CD4-positive, alpha-beta T cell treated with Interferon gamma for 1 hour (primary cell): ENCODE measurements around the gene KLK15.

Experiments used
- DNase-seq: peaks from one replicate; pipeline ENCODE4 v3.0.0-alpha.2; 2020

KLK15 gene, protein sequence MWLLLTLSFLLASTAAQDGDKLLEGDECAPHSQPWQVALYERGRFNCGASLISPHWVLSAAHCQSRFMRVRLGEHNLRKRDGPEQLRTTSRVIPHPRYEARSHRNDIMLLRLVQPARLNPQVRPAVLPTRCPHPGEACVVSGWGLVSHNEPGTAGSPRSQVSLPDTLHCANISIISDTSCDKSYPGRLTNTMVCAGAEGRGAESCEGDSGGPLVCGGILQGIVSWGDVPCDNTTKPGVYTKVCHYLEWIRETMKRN

DNA sequence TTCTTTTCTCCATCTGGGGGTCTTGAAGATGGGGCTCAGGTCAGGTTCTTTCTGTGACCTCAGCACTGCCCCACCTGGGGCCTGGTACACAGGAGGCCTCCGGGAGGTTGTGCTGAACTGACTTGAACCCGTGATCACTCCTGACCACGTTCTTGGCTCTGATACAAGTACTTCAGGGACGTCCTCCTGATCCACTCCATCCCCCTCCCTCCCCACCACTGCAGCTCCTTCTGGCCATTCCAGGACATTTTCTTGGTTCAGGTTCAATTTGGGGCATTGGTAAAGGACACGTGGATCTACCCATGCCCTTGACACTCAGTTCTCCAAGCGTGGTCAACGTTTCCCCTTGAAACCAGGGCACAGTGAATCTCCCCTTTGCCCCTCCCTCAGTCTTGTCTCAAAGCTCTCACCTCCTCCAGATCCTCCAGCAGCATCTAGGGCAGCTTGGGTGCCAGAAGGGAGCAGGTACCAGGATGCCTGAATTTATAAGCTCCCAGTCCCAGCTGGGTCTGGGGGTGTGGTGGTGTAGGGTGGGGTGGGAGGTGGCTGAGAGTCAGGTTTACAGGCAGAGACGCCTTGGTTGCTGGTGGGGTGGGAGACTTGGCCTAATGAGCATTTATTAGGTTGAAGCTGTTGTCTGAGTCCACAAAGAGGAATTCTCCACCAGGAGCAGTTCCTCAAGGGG is at the start of gene KLK15:
Gene KLK15 (minus strand): TSS at position 458 of the 685 bp plus-strand sequence. CDS start 2,082 bp downstream, outside the sequence.
- DNase-seq = no peak

DNA sequence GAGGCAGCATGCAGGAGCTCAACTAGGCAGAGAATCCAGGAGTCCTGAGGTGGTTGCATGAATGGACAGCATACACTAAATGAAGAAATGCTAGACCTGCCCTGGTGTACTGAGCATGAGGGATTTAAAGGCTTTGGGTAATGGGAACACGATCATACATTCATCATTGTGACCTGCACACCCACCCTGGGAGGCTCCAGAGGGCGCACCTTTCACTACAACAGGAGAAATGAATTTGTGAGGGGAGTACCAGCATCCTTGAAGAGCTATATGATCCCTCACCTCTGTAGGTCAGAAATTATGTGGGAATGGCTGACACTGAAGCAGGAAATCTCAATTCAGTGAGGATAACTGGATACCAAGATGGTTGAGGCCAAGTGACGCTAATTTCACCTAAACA is 48.8 kb upstream of the KLK15 start:
- DNase-seq = no peak

DNA sequence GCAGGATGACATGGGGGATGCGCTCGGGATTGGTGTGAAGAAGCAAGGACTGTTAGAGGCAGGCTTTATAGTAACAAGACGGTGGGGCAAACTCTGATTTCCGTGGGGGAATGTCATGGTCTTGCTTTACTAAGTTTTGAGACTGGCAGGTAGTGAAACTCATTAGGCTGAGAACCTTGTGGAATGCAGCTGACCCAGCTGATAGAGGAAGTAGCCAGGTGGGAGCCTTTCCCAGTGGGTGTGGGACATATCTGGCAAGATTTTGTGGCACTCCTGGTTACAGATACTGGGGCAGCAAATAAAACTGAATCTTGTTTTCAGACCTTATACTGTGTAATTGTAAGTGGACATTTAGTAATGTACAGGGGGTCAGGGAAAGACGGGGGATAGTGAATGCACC is 46.9 kb upstream of the KLK15 start:
- DNase-seq = no peak

DNA sequence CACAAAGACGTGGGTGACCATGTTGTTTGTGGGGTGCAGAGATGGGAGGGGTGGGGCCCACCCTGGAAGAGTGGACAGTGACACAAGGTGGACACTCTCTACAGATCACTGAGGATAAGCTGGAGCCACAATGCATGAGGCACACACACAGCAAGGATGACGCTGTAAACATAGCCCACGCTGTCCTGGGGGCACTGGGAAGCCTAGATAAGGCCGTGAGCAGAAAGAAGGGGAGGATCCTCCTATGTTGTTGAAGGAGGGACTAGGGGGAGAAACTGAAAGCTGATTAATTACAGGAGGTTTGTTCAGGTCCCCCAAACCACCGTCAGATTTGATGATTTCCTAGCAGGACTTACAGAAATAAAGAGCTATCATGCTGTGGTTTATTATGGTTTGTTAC is 45.5 kb upstream of the KLK15 start:
- DNase-seq = no peak

DNA sequence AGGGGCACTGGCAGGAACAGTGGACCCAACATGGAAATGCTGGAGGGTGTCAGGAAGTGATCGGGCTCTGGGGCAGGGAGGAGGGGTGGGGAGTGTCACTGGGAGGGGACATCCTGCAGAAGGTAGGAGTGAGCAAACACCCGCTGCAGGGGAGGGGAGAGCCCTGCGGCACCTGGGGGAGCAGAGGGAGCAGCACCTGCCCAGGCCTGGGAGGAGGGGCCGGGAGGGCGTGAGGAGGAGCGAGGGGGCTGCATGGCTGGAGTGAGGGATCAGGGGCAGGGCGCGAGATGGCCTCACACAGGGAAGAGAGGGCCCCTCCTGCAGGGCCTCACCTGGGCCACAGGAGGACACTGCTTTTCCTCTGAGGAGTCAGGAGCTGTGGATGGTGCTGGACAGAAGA is 44.0 kb upstream of the KLK15 start:
- no peak for DNase-seq

DNA sequence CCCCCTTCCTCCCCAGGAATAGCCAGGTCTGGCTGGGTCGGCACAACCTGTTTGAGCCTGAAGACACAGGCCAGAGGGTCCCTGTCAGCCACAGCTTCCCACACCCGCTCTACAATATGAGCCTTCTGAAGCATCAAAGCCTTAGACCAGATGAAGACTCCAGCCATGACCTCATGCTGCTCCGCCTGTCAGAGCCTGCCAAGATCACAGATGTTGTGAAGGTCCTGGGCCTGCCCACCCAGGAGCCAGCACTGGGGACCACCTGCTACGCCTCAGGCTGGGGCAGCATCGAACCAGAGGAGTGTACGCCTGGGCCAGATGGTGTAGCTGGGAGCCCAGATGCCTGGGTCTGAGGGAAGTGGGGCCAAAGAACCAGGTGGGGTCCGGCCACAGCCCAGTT is 43.1 kb upstream of the KLK15 start:
- no peak for DNase-seq

DNA sequence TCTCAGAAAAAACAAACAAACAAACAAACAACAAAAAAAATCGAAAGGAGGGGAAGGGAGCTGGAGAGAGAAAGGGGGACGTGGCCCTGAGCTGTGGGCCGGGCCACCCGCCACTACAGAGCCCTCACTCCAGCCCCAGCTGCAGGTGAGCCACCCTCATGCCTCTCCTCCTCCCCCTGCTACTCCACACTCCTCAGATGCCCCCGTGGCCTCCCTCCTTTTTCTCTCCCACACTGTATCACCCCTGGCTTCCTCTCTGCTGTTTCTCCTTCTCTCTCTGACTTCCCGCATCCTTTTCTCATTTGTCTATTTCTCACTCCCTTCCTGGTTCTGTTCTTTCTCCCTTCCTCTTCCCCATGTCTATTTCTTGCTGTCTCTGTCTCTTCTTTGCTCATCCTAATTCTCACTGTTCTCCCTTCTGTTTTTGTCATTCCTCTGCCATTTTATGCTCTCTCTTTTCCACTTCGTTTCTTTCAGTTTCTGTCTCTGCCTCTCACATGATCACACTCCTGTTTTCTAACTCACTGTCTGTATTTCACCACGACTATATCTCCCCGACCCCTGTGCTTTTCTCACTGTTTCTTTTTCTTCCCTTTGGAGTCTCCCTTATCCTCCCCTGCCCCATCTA is 42.5 kb upstream of the KLK15 start:
- DNase-seq = no peak

DNA sequence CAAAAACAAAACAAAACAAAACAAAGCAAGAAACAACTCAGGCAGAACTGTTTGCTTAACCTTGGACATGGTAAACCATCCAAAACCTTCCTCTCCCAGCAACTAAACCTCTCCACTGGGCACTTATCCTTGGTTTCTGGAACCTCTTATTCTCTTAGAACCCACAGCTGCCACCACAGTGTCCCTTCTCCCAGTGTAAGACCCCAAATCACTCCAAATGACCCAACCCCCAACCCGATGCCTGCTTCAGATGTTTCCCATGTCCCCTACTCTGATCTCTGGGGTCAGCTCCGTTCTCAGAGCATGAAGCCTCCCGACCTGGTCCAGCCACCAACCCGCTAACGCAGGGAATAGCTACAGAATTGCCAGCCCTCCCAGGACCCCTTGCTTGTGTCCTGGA is 40.8 kb upstream of the KLK15 start:
- DNase-seq = no peak

DNA sequence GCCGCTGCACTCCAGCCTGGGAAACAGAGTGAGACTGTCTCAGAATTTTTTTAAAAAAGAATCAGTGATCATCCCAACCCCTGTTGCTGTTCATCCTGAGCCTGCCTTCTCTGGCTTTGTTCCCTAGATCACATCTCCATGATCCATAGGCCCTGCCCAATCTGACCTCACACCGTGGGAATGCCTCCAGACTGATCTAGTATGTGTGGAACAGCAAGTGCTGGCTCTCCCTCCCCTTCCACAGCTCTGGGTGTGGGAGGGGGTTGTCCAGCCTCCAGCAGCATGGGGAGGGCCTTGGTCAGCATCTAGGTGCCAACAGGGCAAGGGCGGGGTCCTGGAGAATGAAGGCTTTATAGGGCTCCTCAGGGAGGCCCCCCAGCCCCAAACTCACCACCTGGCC is 39.7 kb upstream of the KLK15 start, which contains the start of gene KLK2:
Gene KLK2 (plus strand): TSS at position 384 of the 400 bp plus-strand sequence. CDS start 35 bp downstream, outside the sequence.
- no peak for DNase-seq

DNA sequence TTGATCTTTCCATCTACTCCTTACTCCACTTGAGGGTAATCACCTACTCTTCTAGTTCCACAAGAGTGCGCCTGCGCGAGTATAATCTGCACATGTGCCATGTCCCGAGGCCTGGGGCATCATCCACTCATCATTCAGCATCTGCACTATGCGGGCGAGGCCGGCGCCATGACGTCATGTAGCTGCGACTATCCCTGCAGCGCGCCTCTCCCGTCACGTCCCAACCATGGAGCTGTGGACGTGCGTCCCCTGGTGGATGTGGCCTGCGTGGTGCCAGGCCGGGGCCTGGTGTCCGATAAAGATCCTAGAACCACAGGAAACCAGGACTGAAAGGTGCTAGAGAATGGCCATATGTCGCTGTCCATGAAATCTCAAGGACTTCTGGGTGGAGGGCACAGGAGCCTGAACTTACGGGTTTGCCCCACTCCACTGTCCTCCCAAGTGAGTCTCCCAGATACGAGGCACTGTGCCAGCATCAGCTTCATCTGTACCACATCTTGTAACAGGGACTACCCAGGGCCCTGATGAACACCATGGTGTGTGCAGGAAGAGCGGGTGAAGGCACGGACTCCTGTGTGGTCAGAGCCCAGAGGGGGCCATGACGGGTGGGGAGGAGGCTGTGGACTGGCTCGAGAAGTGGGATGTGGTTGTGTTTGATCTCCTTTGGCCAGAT is 37.2 kb upstream of the KLK15 start:
- no peak for DNase-seq

DNA sequence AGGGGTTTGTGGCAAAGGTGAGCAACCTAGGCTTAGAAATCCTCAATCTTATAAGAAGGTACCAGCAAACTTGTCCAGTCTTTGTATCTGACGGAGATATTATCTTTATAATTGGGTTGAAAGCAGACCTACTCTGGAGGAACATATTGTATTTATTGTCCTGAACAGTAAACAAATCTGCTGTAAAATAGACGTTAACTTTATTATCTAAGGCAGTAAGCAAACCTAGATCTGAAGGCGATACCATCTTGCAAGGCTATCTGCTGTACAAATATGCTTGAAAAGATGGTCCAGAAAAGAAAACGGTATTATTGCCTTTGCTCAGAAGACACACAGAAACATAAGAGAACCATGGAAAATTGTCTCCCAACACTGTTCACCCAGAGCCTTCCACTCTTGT is 36.1 kb upstream of the KLK15 start:
- no peak for DNase-seq

DNA sequence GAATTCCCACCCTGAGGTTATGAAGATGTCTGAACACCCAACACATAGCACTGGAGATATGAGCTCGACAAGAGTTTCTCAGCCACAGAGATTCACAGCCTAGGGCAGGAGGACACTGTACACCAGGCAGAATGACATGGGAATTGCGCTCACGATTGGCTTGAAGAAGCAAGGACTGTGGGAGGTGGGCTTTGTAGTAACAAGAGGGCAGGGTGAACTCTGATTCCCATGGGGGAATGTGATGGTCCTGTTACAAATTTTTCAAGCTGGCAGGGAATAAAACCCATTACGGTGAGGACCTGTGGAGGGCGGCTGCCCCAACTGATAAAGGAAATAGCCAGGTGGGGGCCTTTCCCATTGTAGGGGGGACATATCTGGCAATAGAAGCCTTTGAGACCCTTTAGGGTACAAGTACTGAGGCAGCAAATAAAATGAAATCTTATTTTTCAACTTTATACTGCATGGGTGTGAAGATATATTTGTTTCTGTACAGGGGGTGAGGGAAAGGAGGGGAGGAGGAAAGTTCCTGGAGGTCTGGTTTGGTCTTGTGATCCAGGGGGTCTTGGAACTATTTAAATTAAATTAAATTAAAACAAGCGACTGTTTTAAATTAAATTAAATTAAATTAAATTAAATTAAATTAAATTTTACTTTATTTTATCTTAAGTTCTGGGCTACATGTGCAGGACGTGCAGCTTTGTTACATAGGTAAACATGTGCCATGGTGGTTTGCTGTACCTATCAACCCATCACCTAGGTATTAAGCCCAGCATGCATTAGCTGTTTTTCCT is 28.3 kb upstream of the KLK15 start:
- no peak for DNase-seq

DNA sequence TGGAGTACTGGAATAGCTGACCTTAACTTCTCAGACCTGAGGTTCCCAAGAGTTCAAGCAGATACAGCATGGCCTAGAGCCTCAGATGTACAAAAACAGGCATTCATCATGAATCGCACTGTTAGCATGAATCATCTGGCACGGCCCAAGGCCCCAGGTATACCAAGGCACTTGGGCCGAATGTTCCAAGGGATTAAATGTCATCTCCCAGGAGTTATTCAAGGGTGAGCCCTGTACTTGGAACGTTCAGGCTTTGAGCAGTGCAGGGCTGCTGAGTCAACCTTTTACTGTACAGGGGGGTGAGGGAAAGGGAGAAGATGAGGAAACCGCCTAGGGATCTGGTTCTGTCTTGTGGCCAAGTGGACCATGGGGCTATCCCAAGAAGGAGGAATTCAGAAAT is 27.6 kb upstream of the KLK15 start:
- DNase-seq = no peak

DNA sequence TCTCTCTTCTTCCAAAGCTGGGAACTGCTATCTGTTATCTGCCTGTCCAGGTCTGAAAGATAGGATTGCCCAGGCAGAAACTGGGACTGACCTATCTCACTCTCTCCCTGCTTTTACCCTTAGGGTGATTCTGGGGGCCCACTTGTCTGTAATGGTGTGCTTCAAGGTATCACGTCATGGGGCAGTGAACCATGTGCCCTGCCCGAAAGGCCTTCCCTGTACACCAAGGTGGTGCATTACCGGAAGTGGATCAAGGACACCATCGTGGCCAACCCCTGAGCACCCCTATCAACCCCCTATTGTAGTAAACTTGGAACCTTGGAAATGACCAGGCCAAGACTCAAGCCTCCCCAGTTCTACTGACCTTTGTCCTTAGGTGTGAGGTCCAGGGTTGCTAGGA is 26.5 kb upstream of the KLK15 start:
- DNase-seq = no peak

DNA sequence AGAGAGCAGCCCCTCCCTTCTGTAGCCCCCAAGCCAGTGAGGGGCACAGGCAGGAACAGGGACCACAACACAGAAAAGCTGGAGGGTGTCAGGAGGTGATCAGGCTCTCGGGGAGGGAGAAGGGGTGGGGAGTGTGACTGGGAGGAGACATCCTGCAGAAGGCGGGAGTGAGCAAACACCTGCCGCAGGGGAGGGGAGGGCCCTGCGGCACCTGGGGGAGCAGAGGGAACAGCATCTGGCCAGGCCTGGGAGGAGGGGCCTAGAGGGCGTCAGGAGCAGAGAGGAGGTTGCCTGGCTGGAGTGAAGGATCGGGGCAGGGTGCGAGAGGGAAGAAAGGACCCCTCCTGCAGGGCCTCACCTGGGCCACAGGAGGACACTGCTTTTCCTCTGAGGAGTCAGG is 25.5 kb upstream of the KLK15 start:
- no peak for DNase-seq

DNA sequence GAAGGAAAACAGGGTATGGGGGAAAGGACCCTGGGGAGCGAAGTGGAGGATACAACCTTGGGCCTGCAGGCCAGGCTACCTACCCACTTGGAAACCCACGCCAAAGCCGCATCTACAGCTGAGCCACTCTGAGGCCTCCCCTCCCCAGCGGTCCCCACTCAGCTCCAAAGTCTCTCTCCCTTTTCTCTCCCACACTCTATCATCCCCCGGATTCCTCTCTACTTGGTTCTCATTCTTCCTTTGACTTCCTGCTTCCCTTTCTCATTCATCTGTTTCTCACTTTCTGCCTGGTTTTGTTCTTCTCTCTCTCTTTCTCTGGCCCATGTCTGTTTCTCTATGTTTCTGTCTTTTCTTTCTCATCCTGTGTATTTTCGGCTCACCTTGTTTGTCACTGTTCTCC is 24.0 kb upstream of the KLK15 start:
- DNase-seq = no peak

DNA sequence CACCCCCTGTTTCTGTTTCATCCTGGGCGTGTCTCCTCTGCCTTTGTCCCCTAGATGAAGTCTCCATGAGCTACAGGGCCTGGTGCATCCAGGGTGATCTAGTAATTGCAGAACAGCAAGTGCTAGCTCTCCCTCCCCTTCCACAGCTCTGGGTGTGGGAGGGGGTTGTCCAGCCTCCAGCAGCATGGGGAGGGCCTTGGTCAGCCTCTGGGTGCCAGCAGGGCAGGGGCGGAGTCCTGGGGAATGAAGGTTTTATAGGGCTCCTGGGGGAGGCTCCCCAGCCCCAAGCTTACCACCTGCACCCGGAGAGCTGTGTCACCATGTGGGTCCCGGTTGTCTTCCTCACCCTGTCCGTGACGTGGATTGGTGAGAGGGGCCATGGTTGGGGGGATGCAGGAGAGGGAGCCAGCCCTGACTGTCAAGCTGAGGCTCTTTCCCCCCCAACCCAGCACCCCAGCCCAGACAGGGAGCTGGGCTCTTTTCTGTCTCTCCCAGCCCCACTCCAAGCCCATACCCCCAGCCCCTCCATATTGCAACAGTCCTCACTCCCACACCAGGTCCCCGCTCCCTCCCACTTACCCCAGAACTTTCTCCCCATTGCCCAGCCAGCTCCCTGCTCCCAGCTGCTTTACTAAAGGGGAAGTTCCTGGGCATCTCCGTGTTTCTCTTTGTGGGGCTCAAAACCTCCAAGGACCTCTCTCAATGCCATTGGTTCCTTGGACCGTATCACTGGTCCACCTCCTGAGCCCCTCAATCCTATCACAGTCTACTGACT is 21.4 kb upstream of the KLK15 start, which contains the start of gene KLK3:
Gene KLK3 (plus strand): TSS at position 280 of the 775 bp plus-strand sequence. CDS start 41 bp downstream, at position 321.
- DNase-seq = no peak

DNA sequence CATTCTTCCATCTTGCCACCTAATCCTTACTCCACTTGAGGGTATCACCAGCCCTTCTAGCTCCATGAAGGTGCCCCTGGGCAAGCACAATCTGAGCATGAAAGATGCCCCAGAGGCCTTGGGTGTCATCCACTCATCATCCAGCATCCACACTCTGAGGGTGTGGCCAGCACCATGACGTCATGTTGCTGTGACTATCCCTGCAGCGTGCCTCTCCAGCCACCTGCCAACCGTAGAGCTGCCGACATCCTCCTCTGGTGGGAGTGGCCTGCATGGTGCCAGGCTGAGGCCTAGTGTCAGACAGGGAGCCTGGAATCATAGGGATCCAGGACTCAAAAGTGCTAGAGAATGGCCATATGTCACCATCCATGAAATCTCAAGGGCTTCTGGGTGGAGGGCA is 18.2 kb upstream of the KLK15 start:
- no peak for DNase-seq

DNA sequence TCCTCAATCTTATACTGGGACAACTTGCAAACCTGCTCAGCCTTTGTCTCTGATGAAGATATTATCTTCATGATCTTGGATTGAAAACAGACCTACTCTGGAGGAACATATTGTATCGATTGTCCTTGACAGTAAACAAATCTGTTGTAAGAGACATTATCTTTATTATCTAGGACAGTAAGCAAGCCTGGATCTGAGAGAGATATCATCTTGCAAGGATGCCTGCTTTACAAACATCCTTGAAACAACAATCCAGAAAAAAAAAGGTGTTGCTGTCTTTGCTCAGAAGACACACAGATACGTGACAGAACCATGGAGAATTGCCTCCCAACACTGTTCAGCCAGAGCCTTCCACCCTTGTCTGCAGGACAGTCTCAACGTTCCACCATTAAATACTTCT is 17.4 kb upstream of the KLK15 start:
- no peak for DNase-seq

DNA sequence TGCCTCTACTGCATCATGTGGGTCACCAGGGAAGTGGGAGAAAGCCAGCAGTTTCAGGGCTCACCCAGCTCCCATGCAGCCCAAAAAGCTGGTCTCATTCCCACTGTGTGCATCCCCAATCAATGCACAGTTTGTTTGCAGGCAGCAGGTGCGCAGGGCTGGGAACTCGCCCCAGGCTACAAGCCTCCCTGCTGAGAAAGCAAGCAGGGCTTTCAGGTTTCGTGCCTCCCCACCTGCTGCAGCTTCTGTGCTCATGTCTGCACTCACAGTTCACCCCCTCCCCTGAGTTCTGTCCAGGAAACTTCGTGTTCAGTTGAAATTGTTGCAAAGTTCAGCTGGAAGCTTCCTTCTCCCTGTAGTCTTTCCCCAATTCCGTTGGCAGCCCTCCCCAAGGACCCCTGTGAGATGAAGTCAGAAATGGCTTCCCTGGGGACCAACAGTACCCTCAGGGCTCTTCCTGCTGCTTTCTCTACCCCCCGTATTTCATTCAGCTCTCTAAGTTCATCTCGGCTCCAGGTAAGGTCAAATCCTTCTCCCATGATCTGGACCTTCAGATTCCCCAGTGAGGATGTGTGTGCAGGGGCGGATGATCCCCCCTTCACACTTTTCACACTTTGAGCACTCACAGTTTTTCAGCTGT is 11.0 kb upstream of the KLK15 start:
- DNase-seq = no peak

DNA sequence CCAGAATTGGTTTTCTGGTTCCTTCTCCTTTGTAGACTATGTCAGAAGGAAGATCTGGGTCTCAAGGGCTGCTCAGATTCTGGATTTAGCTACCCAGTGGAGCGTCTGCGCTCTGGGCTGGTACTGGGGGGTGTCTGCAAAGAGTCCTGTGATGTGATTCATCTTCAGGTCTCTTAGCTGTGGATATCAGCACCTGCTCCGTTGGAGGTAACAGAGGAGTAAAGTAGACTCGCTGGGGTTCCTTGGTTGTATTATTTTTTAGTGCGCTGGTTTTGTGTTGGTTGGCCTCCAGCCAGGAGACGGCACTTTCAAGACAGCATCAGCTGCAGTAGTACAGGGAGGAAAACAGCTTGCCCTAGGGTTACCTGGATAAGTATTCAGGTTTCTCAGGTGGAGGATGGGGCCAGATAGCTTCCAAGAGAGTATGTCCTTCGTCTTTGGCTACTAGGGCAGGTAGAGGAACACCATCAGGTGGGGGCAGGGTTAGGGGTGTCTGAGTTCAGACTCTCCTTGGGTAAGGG is 10.4 kb upstream of the KLK15 start:
- DNase-seq = no peak
